Suprapubic skin (tissue), 4 donors: ENCODE results near the gene AFF2. TPM values are rescaled to one million over a fixed set of nuclear protein-coding genes. Genes with fewer than 3 reads are reported as not detected.

Source experiments
- DNase-seq, 2 donors: peaks; one replicate each; pipeline ENCODE4 v3.0.0-alpha.2; 2019; ENCODE audit warnings: low spot score in 2 of 2
- H3K27ac ChIP-seq: fragments of 200-600 bp; sonication (generic); one replicate; pipeline ENCODE4 v1.5.1; 2019
- H3K27me3 ChIP-seq: fragments of 200-600 bp; sonication (generic); one replicate; pipeline ENCODE4 v1.5.1; 2019
- H3K36me3 ChIP-seq: fragments of 200-600 bp; sonication (generic); one replicate; pipeline ENCODE4 v1.5.1; 2019
- H3K4me1 ChIP-seq: fragments of 200-600 bp; sonication (generic); one replicate; pipeline ENCODE4 v1.5.1; 2019
- H3K4me3 ChIP-seq: fragments of 200-600 bp; sonication (generic); one replicate; pipeline ENCODE4 v1.5.1; 2019; ENCODE audit warnings: mild to moderate bottlenecking
- H3K9me3 ChIP-seq: fragments of 200-600 bp; sonication (generic); one replicate; pipeline ENCODE4 v1.5.1; 2019
- CTCF ChIP-seq, 2 donors: fragments of 200-600 bp in 1 of 2; fragments of 450-650 bp in 1 of 2; sonication (generic) in 1 of 2; IDR thresholded peaks; one replicate each; pipeline ENCODE4 v1.5.1; 2016 to 2019; ENCODE audit warnings: antibody characterized with exemption in 2 of 2, mild to moderate bottlenecking in 1 of 2, moderate library complexity in 1 of 2
- EP300 ChIP-seq: sonication (generic); formaldehyde crosslinking; IDR thresholded peaks from one replicate; pipeline ENCODE4 v1.6.1; 2017; ENCODE audit warnings: antibody characterized with exemption
- POLR2A ChIP-seq, 2 donors: fragments of 450-650 bp; IDR thresholded peaks; one replicate each; pipeline ENCODE4 v1.6.1; 2017; ENCODE audit warnings: antibody characterized with exemption in 2 of 2, mild to moderate bottlenecking in 2 of 2, moderate library complexity in 2 of 2
- POLR2AphosphoS5 ChIP-seq, 3 donors: sonication (generic); formaldehyde crosslinking; IDR thresholded peaks; one replicate each; pipeline ENCODE4 v1.6.1; 2017; ENCODE audit warnings: antibody characterized with exemption in 3 of 3
- WGBS: methylation state at CpG from one replicate; pipeline ENCODE4 v1.1.5; 2018; 5-methylcytosine and 5-hydroxymethylcytosine counted together
- total RNA-seq, 4 donors: library from RNA; depleted of rRNA; stranded (reverse); fragments of >200 nt; gene quantifications; one replicate each; pipeline ENCODE4 v1.1.0, GENCODE V29; 2016

Gene AFF2
- total RNA-seq, 4 donors from 2014 or later = 0.72 to 3.0 (median 1.6) TPM

GRCh38 chrX:148723551-148723950 is 223.1 kb downstream of the AFF2 start:
- no peaks in the 10 kb centered on the region for H3K4me1 ChIP-seq
- H3K27ac ChIP-seq = no peak overlapping the region
- TF ChIP-seq POLR2AphosphoS5 (IDR thresholded peaks at IDR 0.05) = no peak
- TF ChIP-seq POLR2A (IDR thresholded peaks at IDR 0.05) = no peak
- TF ChIP-seq EP300 = no peak
- TF ChIP-seq CTCF (IDR thresholded peaks at IDR 0.05) = no peak
- H3K27me3 ChIP-seq = no peaks in the 10 kb centered on the region
- no peaks in the 10 kb centered on the region for H3K36me3 ChIP-seq
- 77% methylated on average over 2 of the region's 2 CpGs for WGBS
- no peak for DNase-seq
- H3K4me3 ChIP-seq = no peak overlapping the region
- no peaks in the 10 kb centered on the region for H3K9me3 ChIP-seq

GRCh38 chrX:148728901-148729300 is 228.5 kb downstream of the AFF2 start:
- Histone ChIP-seq H3K9me3 (no peaks in the 10 kb centered on the region), H3K27ac (no peak overlapping the region), H3K4me3 (no peak overlapping the region), H3K36me3 (no peaks in the 10 kb centered on the region), H3K27me3 (no peaks in the 10 kb centered on the region), H3K4me1 (no peaks in the 10 kb centered on the region)
- TF ChIP-seq POLR2A (IDR thresholded peaks at IDR 0.05) (no peak), EP300 (no peak), CTCF (IDR thresholded peaks at IDR 0.05) (no peak), POLR2AphosphoS5 (IDR thresholded peaks at IDR 0.05) (no peak)
- WGBS = 69% methylated on average over 5 of the region's 5 CpGs
- no peak for DNase-seq

GRCh38 chrX:148732743-148733142 is 232.3 kb downstream of the AFF2 start:
- TF ChIP-seq POLR2A (IDR thresholded peaks at IDR 0.05) (no peak), EP300 (no peak), CTCF (IDR thresholded peaks at IDR 0.05) (no peak), POLR2AphosphoS5 (IDR thresholded peaks at IDR 0.05) (no peak)

GRCh38 chrX:148741441-148741840 is 241.0 kb downstream of the AFF2 start:
- no peaks in the 10 kb centered on the region for H3K27me3 ChIP-seq
- H3K4me1 ChIP-seq = no peaks in the 10 kb centered on the region
- no peak for DNase-seq
- H3K4me3 ChIP-seq = no peak overlapping the region
- TF ChIP-seq POLR2AphosphoS5 (IDR thresholded peaks at IDR 0.05) = no peak
- no peak for TF ChIP-seq EP300
- TF ChIP-seq CTCF (IDR thresholded peaks at IDR 0.05) = no peak
- TF ChIP-seq POLR2A (IDR thresholded peaks at IDR 0.05) = no peak
- H3K27ac ChIP-seq = no peak overlapping the region
- WGBS = 57% methylated on average over 6 of the region's 6 CpGs
- no peaks in the 10 kb centered on the region for H3K36me3 ChIP-seq
- H3K9me3 ChIP-seq = no peaks in the 10 kb centered on the region

More at GRCh38 chrX:148732743-148733142, 232.3 kb downstream of the AFF2 start:
- H3K27ac ChIP-seq = no peak overlapping the region
- no peak overlapping the region for H3K4me3 ChIP-seq
- H3K36me3 ChIP-seq = no peaks in the 10 kb centered on the region
- no peak for DNase-seq
- no peaks in the 10 kb centered on the region for H3K27me3 ChIP-seq
- no peaks in the 10 kb centered on the region for H3K9me3 ChIP-seq
- no peaks in the 10 kb centered on the region for H3K4me1 ChIP-seq

GRCh38 chrX:148755111-148755510 is 254.7 kb downstream of the AFF2 start:
- Histone ChIP-seq H3K27ac (no peak overlapping the region), H3K4me3 (no peak overlapping the region), H3K4me1 (no peaks in the 10 kb centered on the region), H3K36me3 (no peaks in the 10 kb centered on the region), H3K27me3 (no peaks in the 10 kb centered on the region), H3K9me3 (no peaks in the 10 kb centered on the region)
- WGBS = 59% methylated on average over 7 of the region's 7 CpGs
- no peak for DNase-seq
- no peak for TF ChIP-seq POLR2A (IDR thresholded peaks at IDR 0.05)
- no peak for TF ChIP-seq EP300
- TF ChIP-seq POLR2AphosphoS5 (IDR thresholded peaks at IDR 0.05) = no peak
- TF ChIP-seq CTCF (IDR thresholded peaks at IDR 0.05) = no peak
